ENCODE measurements around the gene KRT7.

DNA sequence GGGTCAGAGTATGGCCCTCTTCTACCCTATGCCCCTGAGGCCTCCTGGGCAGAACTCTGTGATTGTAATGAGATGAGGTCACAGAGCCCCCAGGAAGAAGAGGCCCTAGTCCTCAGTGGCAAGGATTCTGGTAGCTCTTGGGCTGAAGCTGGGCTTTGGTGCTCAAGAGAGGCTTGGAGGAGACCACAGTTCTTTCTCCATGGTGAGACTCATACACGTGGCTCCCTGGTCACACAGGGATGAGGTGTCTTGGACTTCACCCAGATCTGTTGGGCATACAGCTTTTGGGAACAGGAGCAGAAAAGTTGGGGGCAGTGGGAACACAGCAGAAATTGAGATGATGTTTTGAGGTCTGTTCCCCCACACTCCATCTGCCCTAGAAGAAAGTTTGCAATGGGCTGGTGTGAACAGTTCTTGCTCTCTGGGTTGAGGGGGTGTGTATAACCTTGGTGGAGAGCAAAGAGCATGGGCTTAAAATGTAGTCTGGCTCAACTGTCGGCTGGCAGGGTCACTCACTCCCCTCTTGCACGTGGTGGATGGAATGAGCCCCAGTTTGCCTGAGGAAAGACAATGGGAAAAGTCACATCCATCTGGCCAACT, 41.6 kb downstream of the KRT7 start, which contains the start of gene KRT86:
- TF ChIP-seq POLR2A (IDR thresholded peaks at IDR 0.05): no peak
- TF ChIP-seq, protein P1, sequence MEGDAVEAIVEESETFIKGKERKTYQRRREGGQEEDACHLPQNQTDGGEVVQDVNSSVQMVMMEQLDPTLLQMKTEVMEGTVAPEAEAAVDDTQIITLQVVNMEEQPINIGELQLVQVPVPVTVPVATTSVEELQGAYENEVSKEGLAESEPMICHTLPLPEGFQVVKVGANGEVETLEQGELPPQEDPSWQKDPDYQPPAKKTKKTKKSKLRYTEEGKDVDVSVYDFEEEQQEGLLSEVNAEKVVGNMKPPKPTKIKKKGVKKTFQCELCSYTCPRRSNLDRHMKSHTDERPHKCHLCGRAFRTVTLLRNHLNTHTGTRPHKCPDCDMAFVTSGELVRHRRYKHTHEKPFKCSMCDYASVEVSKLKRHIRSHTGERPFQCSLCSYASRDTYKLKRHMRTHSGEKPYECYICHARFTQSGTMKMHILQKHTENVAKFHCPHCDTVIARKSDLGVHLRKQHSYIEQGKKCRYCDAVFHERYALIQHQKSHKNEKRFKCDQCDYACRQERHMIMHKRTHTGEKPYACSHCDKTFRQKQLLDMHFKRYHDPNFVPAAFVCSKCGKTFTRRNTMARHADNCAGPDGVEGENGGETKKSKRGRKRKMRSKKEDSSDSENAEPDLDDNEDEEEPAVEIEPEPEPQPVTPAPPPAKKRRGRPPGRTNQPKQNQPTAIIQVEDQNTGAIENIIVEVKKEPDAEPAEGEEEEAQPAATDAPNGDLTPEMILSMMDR (IDR thresholded peaks at IDR 0.05): no peak

Data from thyroid gland (tissue), 4 donors.